Measurements from ENCODE around the gene ZNG1F.
"Not testable (repeated sequence)": the region's sequence is repeated elsewhere in the genome, so short reads cannot be mapped to it uniquely, and the experiment has no call there.

- not testable (repeated sequence) for TF ChIP-seq CTCF, EP300 (IDR thresholded peaks at IDR 0.05)
Observed at GRCh38 chr9:41219831-41220230, 30.7 kb upstream of the ZNG1F start.

Data from tibial nerve (tissue), 4 donors.